Esophagus squamous epithelium (tissue), 5 donors: Measurements from ENCODE around the gene GAS5. TPM values are rescaled to one million over a fixed set of nuclear protein-coding genes. Genes with fewer than 3 reads are reported as not detected.

Source experiments
- DNase-seq: peaks from one replicate; lab custom pipeline; 2025; lab: John Stamatoyannopoulos, UW
- H3K27ac ChIP-seq, 4 donors: fragments of 200-600 bp; sonication (generic); one replicate each; pipeline ENCODE4 v1.5.1; 2016 to 2019; ENCODE audit warnings: mild to moderate bottlenecking in 1 of 4
- H3K27me3 ChIP-seq, 4 donors: fragments of 200-600 bp; sonication (generic); 1 replicate in 3 of 4; 2 replicates in 1 of 4; pipeline versions ENCODE4 v1.5.1 to v1.6.0; 2017 to 2021; ENCODE audit warnings: antibody characterized with exemption in 1 of 4
- H3K36me3 ChIP-seq, 3 donors: fragments of 200-600 bp; sonication (generic); one replicate each; pipeline ENCODE4 v1.5.1; 2016 to 2019
- H3K4me1 ChIP-seq, 3 donors: fragments of 200-600 bp; sonication (generic); one replicate each; pipeline ENCODE4 v1.5.1; 2017 to 2019
- H3K4me3 ChIP-seq, 4 donors: fragments of 200-600 bp; sonication (generic); 1 replicate in 3 of 4; 2 replicates in 1 of 4; pipeline ENCODE4 v1.5.1; 2016 to 2019; ENCODE audit warnings: mild to moderate bottlenecking in 2 of 4, moderate library complexity in 1 of 4
- H3K9me3 ChIP-seq, 3 donors: fragments of 200-600 bp; sonication (generic); one replicate each; pipeline ENCODE4 v1.5.1; 2016 to 2019
- POLR2A ChIP-seq, 4 donors: fragments of 450-650 bp; IDR thresholded peaks; one replicate each; pipeline ENCODE4 v1.6.1; 2017; ENCODE audit warnings: antibody characterized with exemption in 4 of 4, mild to moderate bottlenecking in 4 of 4, moderate library complexity in 3 of 4
- WGBS, 2 donors: methylation state at CpG; one replicate each; pipeline ENCODE4 v1.1.5; 2018; 5-methylcytosine and 5-hydroxymethylcytosine counted together
- intact Hi-C: fragments of 100-400 bp; cut with DNase I; formaldehyde crosslinking; loops from one replicate; pipeline ENCODE4 v1.15.0; 2022
- total RNA-seq, 4 donors: library from RNA; depleted of rRNA; stranded (reverse); fragments of >200 nt; gene quantifications; one replicate each; pipeline ENCODE4 v1.1.0, GENCODE V29; 2016
- TF ChIP-seq, protein P1 (sequence below), 6 experiments: fragments of 450-650 bp in 4 of 6; fragments of 200-600 bp in 2 of 6; sonication (generic) in 2 of 6; IDR thresholded peaks; one replicate each; pipeline ENCODE4 v1.5.1; 2016 to 2019; ENCODE audit warnings: antibody characterized with exemption in 6 of 6, mild to moderate bottlenecking in 4 of 6, moderate library complexity in 4 of 6
- donor health status: DM: yes; HTN: yes; CAD: no.

GAS5 gene
- total RNA-seq, 4 donors from 2014 or later = 202 to 715 (median 315) TPM

DNA sequence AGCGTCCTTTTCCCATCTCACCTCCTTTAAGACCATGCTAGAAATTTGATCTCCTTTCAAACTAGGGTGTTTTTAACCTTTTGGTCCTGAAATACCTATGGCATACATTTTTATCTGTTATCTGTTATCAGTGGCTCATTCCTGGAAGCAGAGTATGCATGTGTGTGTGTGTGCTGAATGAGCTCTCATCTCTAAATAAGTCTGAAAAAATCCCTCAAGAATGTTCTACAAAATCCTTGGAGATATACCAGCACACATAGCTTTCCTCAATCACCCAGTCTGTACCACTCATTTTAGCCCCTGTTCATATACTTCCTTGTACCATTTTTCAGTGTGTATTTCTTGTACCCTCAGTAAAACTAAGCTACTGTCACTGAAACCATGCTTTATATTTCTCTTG lies 49.3 kb downstream of the GAS5 start:
- 65 to 92% methylated on average over 1 of the region's 1 CpG for WGBS, 2 donors
- no peak overlapping the region for H3K4me3 ChIP-seq
- intact Hi-C loops = no loop called here

More for the DNA sequence above, 49.3 kb downstream of the GAS5 start:
- H3K27me3 ChIP-seq = no peaks in the 10 kb centered on the region
- TF ChIP-seq, protein P1, sequence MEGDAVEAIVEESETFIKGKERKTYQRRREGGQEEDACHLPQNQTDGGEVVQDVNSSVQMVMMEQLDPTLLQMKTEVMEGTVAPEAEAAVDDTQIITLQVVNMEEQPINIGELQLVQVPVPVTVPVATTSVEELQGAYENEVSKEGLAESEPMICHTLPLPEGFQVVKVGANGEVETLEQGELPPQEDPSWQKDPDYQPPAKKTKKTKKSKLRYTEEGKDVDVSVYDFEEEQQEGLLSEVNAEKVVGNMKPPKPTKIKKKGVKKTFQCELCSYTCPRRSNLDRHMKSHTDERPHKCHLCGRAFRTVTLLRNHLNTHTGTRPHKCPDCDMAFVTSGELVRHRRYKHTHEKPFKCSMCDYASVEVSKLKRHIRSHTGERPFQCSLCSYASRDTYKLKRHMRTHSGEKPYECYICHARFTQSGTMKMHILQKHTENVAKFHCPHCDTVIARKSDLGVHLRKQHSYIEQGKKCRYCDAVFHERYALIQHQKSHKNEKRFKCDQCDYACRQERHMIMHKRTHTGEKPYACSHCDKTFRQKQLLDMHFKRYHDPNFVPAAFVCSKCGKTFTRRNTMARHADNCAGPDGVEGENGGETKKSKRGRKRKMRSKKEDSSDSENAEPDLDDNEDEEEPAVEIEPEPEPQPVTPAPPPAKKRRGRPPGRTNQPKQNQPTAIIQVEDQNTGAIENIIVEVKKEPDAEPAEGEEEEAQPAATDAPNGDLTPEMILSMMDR (IDR thresholded peaks at IDR 0.05) = no peak
- TF ChIP-seq POLR2A (IDR thresholded peaks at IDR 0.05) = no peak
- H3K27ac ChIP-seq = no peak overlapping the region
- H3K9me3 ChIP-seq = no peaks in the 10 kb centered on the region
- H3K36me3 ChIP-seq = peaks cover 0 to 10% (median 0%) of the 10 kb centered on the region in 3 donors
- DNase-seq = no peak
- H3K4me1 ChIP-seq = peaks cover 2 to 12% (median 5%) of the 10 kb centered on the region in 3 donors

Other genes starting within 250 kb of the GAS5 start
- gene TEX50, start 232.7 kb downstream of the GAS5 start, total RNA-seq = not detected
- not detected for gene ANKRD45, start 198.1 kb downstream of the GAS5 start, total RNA-seq
- 10 to 100 TPM; 11.8 to 33.0 (median 24.0) TPM for gene KLHL20, start 153.0 kb downstream of the GAS5 start, total RNA-seq
- 10 to 100 TPM in 2 of 4 donors, 1 to 10 TPM in 2; 6.6 to 14.7 (median 9.9) TPM for gene DARS2, start 43.3 kb downstream of the GAS5 start, total RNA-seq
- 10 to 100 TPM in 1 of 4 donors, 1 to 10 TPM in 3; 3.6 to 18.2 (median 7.5) TPM for gene CENPL, start 43.1 kb downstream of the GAS5 start, total RNA-seq
- gene ZBTB37, start 391 bp upstream of the GAS5 start, total RNA-seq = 1 to 10 TPM; 1.6 to 6.3 (median 3.3) TPM
- gene SERPINC1, start 49.3 kb upstream of the GAS5 start, total RNA-seq = not detected
- gene RC3H1, start 154.4 kb upstream of the GAS5 start, total RNA-seq = 10 to 100 TPM; 19.6 to 31.9 (median 28.0) TPM